NCI-H345 treated with DMSO at 0.1 percent for 48 hours (cell line): Measurements from ENCODE around the gene DEFB131A.
"Not testable (repeated sequence)": the region's sequence is repeated elsewhere in the genome, so short reads cannot be mapped to it uniquely, and the experiment has no call there.

Experiments used
- DNase-seq: peaks from one replicate; lab custom pipeline; 2025; ENCODE audit not compliant: unreplicated experiment; lab: John Stamatoyannopoulos, UW

Gene DEFB131A, protein sequence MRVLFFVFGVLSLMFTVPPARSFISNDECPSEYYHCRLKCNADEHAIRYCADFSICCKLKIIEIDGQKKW

DNA sequence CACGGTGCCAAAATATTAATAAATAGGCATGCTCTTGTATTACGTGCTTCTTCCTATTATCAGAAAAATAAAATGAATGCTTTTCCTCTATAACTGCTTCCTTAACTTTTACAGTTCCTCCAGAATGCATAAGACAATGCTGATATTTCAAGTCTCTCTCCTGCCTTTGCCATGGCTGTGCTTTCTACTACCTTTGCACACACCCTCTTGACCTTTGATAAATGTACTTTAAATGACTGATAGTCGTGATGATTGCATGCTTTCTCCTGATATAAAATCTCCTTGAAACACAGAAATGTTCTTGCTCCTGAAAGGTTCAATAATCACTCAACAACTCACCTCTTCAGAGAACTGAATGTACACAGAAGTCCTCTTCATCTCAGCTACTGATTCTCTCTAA, at the start of gene DEFB131A:
Gene DEFB131A (plus strand): TSS at position 301 of the 400 bp plus-strand sequence. CDS start 120 bp downstream, outside the sequence.
- not testable (repeated sequence) for DNase-seq

DNA sequence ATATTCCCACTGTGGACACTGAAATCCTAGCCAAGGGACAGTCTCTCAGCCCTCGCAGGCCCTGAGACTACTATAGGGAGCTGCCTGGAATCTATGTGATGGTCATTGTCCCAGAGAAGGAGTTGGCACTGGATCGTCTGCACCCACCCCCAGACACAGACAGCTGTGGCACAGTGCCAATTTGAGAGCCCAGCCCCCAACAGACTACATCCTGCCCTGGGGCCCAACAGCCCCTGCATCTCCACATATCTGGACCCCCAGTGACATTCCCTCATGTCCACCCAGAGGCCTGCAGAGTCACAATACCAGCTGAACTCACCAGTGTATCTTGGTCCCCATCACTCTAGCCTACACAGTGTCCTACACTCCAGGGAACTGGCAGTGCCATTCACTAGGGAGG, 38.4 kb upstream of the DEFB131A start:
- DNase-seq = not testable (repeated sequence)

DNA sequence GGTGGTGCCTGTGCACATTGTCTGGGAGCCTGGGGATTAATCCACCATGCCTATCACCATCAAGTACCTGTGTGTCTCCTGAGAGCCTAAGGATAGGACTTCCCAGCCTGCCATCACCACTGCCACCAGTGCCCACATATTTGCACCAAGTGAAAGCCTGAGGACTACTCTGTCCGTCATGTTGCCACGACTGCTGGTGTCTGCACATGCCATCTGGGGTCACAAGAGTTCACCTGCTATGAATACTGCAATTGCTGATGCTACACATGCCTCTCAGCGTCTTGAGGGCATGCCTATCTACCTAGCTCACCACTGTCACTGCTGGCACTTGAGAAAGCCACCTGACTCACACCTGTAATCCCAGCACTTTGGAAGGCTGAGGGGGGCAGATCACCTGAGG, 37.7 kb upstream of the DEFB131A start:
- not testable (repeated sequence) for DNase-seq

- no peak for DNase-seq
Observed at GRCh38 chr4:9409793-9410192, 34.4 kb upstream of the DEFB131A start.

- not testable (repeated sequence) for DNase-seq
Observed at GRCh38 chr4:9421884-9422455, 22.2 kb upstream of the DEFB131A start.

DNA sequence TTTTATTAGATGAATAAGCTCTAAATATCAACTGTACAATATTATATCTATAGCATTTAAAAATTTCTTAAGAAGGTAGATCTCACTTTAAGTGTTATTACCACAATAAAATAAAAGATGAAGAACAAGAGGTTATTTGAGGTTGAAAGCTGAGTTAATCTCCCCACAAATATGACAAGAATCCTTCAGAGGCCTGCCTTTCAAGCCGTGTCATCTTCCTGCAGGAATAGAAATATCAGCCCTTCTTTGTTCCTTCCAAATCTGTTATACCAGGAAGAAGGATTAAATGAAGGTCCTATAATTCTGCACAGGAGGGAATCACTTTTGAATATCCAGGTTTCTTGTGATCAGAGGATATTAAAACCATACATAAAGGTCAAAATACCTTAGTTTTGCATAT, 18.3 kb upstream of the DEFB131A start:
- not testable (repeated sequence) for DNase-seq

DNA sequence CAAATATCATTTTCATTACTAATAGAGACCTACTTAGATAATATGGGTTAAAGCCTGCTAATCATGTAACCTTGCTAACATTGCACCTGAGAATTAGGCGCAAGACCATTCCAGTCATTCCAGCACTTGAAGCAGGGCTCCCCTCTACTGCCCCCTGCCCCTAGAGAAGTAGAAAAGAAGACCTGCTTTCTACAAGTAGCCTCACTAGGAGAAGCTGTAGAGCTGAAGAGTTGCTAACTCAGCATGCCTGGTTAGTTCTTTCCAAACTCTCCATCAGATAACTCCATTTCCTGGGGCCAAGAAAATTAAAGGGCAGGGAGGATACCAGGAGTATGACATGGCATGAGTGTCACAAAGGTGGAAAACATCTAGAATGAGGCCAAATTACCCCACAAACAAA, 14.2 kb upstream of the DEFB131A start:
- not testable (repeated sequence) for DNase-seq

GRCh38 chr4:9433320-9433719, 10.9 kb upstream of the DEFB131A start:
- not testable (repeated sequence) for DNase-seq

DNA sequence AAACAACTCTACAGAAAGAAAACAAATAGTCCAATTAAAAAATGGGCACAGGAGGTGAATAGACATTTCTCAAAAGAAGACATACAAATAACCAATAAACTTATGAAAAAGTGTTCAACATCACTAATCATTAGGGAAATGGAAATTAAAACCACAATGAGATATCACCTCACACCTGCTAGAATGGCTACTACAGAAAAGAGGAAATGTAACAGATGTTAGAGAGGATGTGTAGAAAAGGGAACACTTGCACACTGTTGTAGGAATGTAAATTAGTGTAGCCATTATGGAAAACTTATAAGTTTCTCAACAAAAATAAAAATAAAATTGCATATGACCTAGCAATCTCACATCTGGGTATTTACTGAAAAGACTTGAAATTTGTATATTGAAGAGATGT, 7.5 kb upstream of the DEFB131A start:
- not testable (repeated sequence) for DNase-seq

- DNase-seq = not testable (repeated sequence)
Observed at GRCh38 chr4:9442355-9442754, 1.9 kb upstream of the DEFB131A start.

DNA sequence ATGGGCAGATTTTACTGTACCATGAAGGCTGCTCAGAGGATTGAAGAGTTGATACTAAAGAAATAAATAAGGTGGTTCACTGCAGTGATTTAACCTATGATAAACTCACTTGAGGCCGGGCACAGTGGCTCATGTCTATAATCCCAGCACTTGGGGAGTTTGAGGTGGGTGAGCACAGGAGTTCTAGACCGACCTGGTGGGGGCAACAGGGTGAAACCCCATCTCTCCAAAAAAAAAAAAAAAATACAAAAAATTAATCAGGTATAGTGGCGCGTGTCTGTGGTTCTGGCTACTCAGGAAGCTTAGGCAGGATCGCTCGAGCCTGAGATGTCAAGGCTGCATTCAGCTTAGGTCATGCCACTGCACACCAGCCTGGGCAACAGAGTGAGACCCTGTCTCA, 467 bp downstream of the DEFB131A start:
- not testable (repeated sequence) for DNase-seq

- not testable (repeated sequence) for DNase-seq
Observed at GRCh38 chr4:9452251-9452650, 8.0 kb downstream of the DEFB131A start.

GRCh38 chr4:9454284-9454683, 10.1 kb downstream of the DEFB131A start:
- DNase-seq = not testable (repeated sequence)

- not testable (repeated sequence) for DNase-seq
Observed at GRCh38 chr4:9455046-9455445, 10.8 kb downstream of the DEFB131A start.

DNA sequence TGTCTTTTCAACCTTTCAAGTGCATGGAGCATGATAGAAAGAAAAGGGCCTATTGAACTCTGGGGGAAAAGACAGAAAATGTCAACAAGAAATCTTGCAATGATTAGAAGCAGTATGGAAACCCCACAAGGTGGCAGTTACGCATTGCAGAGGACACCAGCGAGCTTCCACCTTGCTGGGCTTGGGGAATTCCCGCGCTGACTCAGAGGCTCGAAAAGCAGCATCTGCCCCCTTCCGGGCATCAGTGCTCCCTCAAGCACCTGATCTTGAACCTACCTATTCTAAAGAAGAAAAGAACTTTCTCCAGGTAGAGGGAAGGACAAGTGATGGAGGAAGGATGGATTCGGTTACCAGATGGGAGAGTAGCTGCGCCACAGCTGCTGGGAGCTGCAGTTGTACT, 35.3 kb downstream of the DEFB131A start:
- not testable (repeated sequence) for DNase-seq

- DNase-seq = not testable (repeated sequence)
Observed at GRCh38 chr4:9480066-9480465, 35.9 kb downstream of the DEFB131A start.

DNA sequence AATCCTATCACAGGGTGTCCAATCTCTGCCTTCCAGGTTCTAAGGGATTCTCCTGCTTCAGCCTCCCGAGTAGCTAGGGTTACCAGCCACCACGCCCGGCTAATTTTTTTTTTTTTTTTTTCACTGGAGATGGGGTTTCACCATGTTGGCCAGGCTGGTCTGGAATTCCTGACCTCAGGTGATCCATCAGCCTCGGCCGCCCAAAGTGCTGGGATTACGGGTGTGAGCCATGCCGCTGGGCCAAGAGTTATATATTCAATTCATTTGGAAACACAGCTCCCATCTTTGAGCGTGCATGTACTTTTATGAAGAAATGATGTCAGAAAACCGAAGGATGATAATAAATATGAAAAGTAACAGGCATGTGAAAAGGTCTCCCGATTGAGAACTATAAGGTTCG, 38.7 kb downstream of the DEFB131A start:
- DNase-seq = not testable (repeated sequence)

- DNase-seq = not testable (repeated sequence)
Observed at GRCh38 chr4:9483682-9484081, 39.5 kb downstream of the DEFB131A start.

- DNase-seq = not testable (repeated sequence)
Observed at GRCh38 chr4:9486880-9487279, 42.7 kb downstream of the DEFB131A start.

DNA sequence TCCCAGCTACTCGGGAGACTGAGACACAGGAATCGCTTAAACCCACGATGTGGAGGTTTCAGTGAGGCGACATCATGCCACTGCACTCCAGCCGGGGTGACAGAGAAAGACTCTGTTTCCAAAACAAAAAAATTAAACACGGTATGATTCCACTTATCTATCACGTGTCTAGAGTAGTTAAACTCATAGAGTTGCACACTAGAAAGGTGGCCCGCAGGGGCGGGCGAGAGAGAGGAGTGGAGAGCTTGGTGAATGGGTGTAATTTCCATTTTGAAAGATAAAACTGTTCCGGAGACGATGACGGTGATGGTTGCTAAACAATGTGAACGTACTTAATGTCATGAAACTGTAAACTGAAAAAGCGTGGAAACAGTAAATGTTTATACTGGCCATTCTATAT, 44.6 kb downstream of the DEFB131A start:
- not testable (repeated sequence) for DNase-seq

DNA sequence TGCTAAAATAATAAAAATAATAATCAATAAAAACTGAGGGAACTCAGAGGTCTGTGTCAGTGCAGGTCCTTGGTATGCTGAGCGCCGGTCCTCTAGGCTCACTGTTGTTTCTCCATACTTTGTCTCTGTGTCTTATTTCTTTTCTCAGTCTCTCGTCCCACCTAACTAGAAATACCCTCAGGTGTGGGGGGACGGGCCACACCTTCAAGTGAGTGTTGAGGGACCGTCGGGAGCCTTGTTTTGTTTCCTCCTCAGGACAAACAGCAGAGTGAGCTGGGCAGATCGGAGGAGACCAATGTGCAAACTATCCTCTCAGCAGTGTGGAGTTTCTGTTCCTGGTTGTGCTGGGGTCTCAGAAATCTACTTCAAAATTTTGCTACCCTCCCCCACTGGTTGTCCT, 46.3 kb downstream of the DEFB131A start:
- not testable (repeated sequence) for DNase-seq

DNA sequence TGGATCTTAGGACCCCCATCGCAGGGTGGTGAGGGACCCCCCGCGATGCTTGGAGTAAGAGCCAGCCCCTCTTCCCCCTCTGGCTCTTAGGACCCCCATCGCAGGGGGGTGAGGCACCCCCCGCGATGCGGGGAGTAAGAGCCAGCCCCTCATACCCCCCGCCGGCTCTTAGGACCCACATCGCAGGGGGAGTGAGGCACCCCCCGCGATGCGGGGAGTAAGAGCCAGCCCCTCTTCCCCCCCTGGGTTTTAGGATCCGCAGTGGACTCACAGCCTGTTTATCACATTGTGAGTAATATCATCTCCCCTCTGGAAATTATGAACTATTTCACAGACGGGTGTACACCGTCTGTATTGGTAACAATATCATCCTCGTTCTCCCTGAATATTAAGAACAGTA, 46.8 kb downstream of the DEFB131A start:
- not testable (repeated sequence) for DNase-seq

GRCh38 chr4:9493589-9493988, 49.4 kb downstream of the DEFB131A start:
- DNase-seq = not testable (repeated sequence)
